Suprapubic skin (tissue), 4 donors: ENCODE data around the gene ANO4.

Experiments used
- EP300 ChIP-seq: sonication (generic); formaldehyde crosslinking; IDR thresholded peaks from one replicate; pipeline ENCODE4 v1.6.1; 2017; ENCODE audit warnings: antibody characterized with exemption
- POLR2A ChIP-seq, 2 donors: fragments of 450-650 bp; IDR thresholded peaks; one replicate each; pipeline ENCODE4 v1.6.1; 2017; ENCODE audit warnings: antibody characterized with exemption in 2 of 2, mild to moderate bottlenecking in 2 of 2, moderate library complexity in 2 of 2
- POLR2AphosphoS5 ChIP-seq, 3 donors: sonication (generic); formaldehyde crosslinking; IDR thresholded peaks; one replicate each; pipeline ENCODE4 v1.6.1; 2017; ENCODE audit warnings: antibody characterized with exemption in 3 of 3
- TF ChIP-seq, protein P1 (sequence below), 2 donors: fragments of 200-600 bp in 1 of 2; fragments of 450-650 bp in 1 of 2; sonication (generic) in 1 of 2; IDR thresholded peaks; one replicate each; pipeline ENCODE4 v1.5.1; 2016 to 2019; ENCODE audit warnings: antibody characterized with exemption in 2 of 2, mild to moderate bottlenecking in 1 of 2, moderate library complexity in 1 of 2

DNA sequence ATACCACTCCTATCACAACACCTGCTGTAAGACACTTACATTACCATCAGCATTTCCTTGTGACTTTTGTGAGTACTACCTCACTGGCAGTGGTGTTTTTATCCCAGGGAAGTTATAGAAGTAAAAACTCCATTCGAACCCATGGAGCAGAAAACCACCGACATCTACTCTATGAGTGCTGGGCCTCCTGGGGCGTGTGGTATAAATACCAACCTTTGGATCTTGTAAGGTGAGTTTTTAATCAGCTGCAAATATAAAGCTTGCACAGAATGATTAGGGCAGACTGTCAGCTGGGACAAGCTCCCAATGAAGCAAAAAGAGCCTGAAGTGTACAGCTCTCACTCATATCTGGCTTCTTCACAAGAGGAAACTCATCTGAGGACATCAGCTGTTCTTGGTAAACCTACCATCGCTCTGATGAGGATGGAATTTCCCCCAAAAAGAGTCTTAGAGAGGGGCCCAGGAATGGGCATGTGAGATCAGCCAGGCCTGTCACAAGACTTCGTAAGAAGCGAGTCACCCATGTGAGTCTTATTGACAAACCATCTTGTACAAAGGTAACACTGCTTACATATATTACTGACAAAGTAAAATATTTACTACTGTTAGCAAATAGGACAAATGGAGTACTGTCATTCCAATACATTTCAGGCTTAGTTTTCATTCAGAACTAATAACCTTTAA lies 245.4 kb downstream of the ANO4 start:
- TF ChIP-seq, protein P1, sequence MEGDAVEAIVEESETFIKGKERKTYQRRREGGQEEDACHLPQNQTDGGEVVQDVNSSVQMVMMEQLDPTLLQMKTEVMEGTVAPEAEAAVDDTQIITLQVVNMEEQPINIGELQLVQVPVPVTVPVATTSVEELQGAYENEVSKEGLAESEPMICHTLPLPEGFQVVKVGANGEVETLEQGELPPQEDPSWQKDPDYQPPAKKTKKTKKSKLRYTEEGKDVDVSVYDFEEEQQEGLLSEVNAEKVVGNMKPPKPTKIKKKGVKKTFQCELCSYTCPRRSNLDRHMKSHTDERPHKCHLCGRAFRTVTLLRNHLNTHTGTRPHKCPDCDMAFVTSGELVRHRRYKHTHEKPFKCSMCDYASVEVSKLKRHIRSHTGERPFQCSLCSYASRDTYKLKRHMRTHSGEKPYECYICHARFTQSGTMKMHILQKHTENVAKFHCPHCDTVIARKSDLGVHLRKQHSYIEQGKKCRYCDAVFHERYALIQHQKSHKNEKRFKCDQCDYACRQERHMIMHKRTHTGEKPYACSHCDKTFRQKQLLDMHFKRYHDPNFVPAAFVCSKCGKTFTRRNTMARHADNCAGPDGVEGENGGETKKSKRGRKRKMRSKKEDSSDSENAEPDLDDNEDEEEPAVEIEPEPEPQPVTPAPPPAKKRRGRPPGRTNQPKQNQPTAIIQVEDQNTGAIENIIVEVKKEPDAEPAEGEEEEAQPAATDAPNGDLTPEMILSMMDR (IDR thresholded peaks at IDR 0.05): no peak
- TF ChIP-seq POLR2A (IDR thresholded peaks at IDR 0.05) (no peak), POLR2AphosphoS5 (IDR thresholded peaks at IDR 0.05) (no peak), EP300 (no peak)
